HCT116 (cell line): ENCODE measurements around the gene INTS2. TPM values are rescaled to one million over a fixed set of nuclear protein-coding genes. Genes with fewer than 3 reads are reported as not detected.

Experiments used
- ATAC-seq: fragments of 200-7000 bp; cut with Tn5 transposase; 2 replicates; pipeline ENCODE4 v1.9.1; 2020; ENCODE audit warnings: mild to moderate bottlenecking, moderate library complexity
- BruUV-seq: library from RNA; stranded (reverse); fragments of 400-500 nt; replicated peaks from 2 replicates; lab custom pipeline; 2021; lab: Mats Ljungman, UMichigan
- CTCF ChIA-PET: fragments of 300-600 bp; sonication (Branson Sonifier 250); formaldehyde crosslinking; loops from one replicate; lab custom pipeline; 2021; ENCODE audit warnings: antibody characterized with exemption; lab: Charles Lee
- POLR2A ChIA-PET: fragments of 300-600, 350-600 bp; sonication (Branson Sonifier 250); formaldehyde crosslinking; loops from one replicate; lab custom pipeline; 2021; ENCODE audit warnings: antibody characterized with exemption; lab: Charles Lee
- RAD21 ChIA-PET, 2 experiments: fragments of 300-600 bp; sonication (Branson Sonifier 250); formaldehyde crosslinking; loops; one replicate each; lab custom pipeline; 2023; ENCODE audit warnings: low total read pairs in 2 of 2; ENCODE audit not compliant: uncharacterized antibody in 2 of 2, unreplicated experiment in 2 of 2, low non-redundant PET in 1 of 2; lab: Charles Lee
- DNase-seq: peaks from one replicate; pipeline ENCODE4 v3.0.0-alpha.2; 2010; ENCODE audit warnings: low read depth, low spot score
- H2AFZ ChIP-seq: fragments of 200-600 bp; shearing (Covaris generic), sonication (generic); 2 replicates; pipeline ENCODE4 v1.6.1; 2017; ENCODE audit warnings: low read depth, mixed run types, mixed read lengths, antibody characterized with exemption, low read length; ENCODE audit not compliant: poor library complexity, severe bottlenecking
- H3K27ac ChIP-seq: 2 replicates; pipeline ENCODE4 v1.5.1; 2012; ENCODE audit warnings: low read depth, low read length
- H3K27me3 ChIP-seq: fragments of 200-600 bp; sonication (generic); 2 replicates; pipeline ENCODE4 v1.6.1; 2016; ENCODE audit warnings: mixed run types, low read length, mixed read lengths; ENCODE audit not compliant: insufficient read depth
- H3K36me3 ChIP-seq, 2 experiments: fragments of 200-500 bp in 1 of 2; fragments of 200-600 bp in 1 of 2; sonication (Bioruptor generic) in 1 of 2; sonication (generic) in 1 of 2; 2 replicates each; pipeline versions ENCODE4 v1.5.1 to v1.6.1; 2014 to 2016; ENCODE audit warnings: low read length in 2 of 2, inconsistent platforms in 1 of 2, mixed read lengths in 1 of 2, mixed run types in 1 of 2; ENCODE audit not compliant: insufficient read depth in 2 of 2, control insufficient read depth in 1 of 2
- H3K4me1 ChIP-seq, 2 experiments: fragments of 200-600 bp in 1 of 2; sonication (generic) in 1 of 2; 2 replicates each; pipeline versions ENCODE4 v1.5.1 to v1.6.1; 2012 to 2017; ENCODE audit warnings: low read length in 2 of 2, inconsistent platforms in 1 of 2, mild to moderate bottlenecking in 1 of 2, mixed read lengths in 1 of 2, mixed run types in 1 of 2, moderate library complexity in 1 of 2; ENCODE audit not compliant: insufficient read depth in 2 of 2, control insufficient read depth in 1 of 2
- H3K4me2 ChIP-seq: fragments of 200-600 bp; sonication (generic); 2 replicates; pipeline ENCODE4 v1.6.1; 2017; ENCODE audit warnings: mixed run types, low read length, mixed read lengths
- H3K4me3 ChIP-seq, 2 experiments: fragments of 200-600 bp in 1 of 2; sonication (generic) in 1 of 2; replicated peaks in 1 of 2; 2 replicates each; pipeline ENCODE4 v1.5.1; 2011 to 2016; ENCODE audit warnings: low read length in 2 of 2, control low read depth in 1 of 2, low read depth in 1 of 2, mild to moderate bottlenecking in 1 of 2, mixed read lengths in 1 of 2, mixed run types in 1 of 2
- H3K79me2 ChIP-seq: fragments of 200-600 bp; sonication (generic); 2 replicates; pipeline ENCODE4 v1.6.1; 2017; ENCODE audit warnings: mild to moderate bottlenecking, mixed run types, low read length, moderate library complexity, mixed read lengths; ENCODE audit not compliant: insufficient read depth
- H3K9ac ChIP-seq: fragments of 200-600 bp; sonication (generic); 2 replicates; pipeline ENCODE4 v1.6.1; 2016; ENCODE audit warnings: low read length, mixed read lengths
- H3K9me2 ChIP-seq: fragments of 200-600 bp; sonication (generic), shearing (Covaris generic); 2 replicates; pipeline ENCODE4 v1.6.1; 2017; ENCODE audit warnings: mixed run types, mild to moderate bottlenecking, moderate library complexity; ENCODE audit not compliant: insufficient read depth
- H3K9me3 ChIP-seq, 2 experiments: fragments of 200-500 bp in 1 of 2; fragments of 200-600 bp in 1 of 2; sonication (Bioruptor generic) in 1 of 2; sonication (generic) in 1 of 2; 2 replicates each; pipeline ENCODE4 v1.6.1; 2014 to 2017; ENCODE audit warnings: low read length in 2 of 2, mixed read lengths in 2 of 2, inconsistent platforms in 1 of 2, low read depth in 1 of 2, mild to moderate bottlenecking in 1 of 2, mixed run types in 1 of 2, moderate library complexity in 1 of 2; ENCODE audit not compliant: control insufficient read depth in 1 of 2, insufficient read depth in 1 of 2
- H4K20me1 ChIP-seq: fragments of 200-600 bp; sonication (generic), shearing (Covaris generic); 2 replicates; pipeline ENCODE4 v1.6.1; 2017; ENCODE audit warnings: mixed run types, mild to moderate bottlenecking, moderate library complexity; ENCODE audit not compliant: insufficient read depth
- CBX3 ChIP-seq: IDR thresholded peaks from 2 replicates; pipeline ENCODE4 v1.6.1; 2012; ENCODE audit warnings: low read depth
- CEBPB ChIP-seq: IDR thresholded peaks from 2 replicates; pipeline ENCODE4 v1.6.1; 2012; ENCODE audit warnings: low read depth
- EGR1 ChIP-seq: IDR thresholded peaks from 2 replicates; pipeline ENCODE4 v1.6.1; 2012; ENCODE audit warnings: low read depth
- ELF1 ChIP-seq: IDR thresholded peaks from 2 replicates; pipeline ENCODE4 v1.6.1; 2012; ENCODE audit warnings: low read depth, borderline replicate concordance
- EZH2 ChIP-seq: fragments of 200-600 bp; sonication (generic); IDR thresholded peaks from 2 replicates; pipeline ENCODE4 v1.6.1; 2017; ENCODE audit warnings: antibody characterized with exemption, mixed run types
- EZH2phosphoT487 ChIP-seq: fragments of 200-600 bp; IDR thresholded peaks from 2 replicates; pipeline ENCODE4 v1.6.1; 2018; ENCODE audit warnings: antibody characterized with exemption, borderline replicate concordance
- FOSL1 ChIP-seq: IDR thresholded peaks from 2 replicates; pipeline ENCODE4 v1.6.1; 2012; ENCODE audit warnings: low read depth
- JUND ChIP-seq: IDR thresholded peaks from 2 replicates; pipeline ENCODE4 v1.6.1; 2012
- POLR2A ChIP-seq: IDR thresholded peaks from 2 replicates; pipeline ENCODE4 v1.7.0; 2011; ENCODE audit warnings: borderline replicate concordance; ENCODE audit not compliant: insufficient read depth, insufficient read length; ENCODE audit errors: extremely low read depth
- POLR2AphosphoS5 ChIP-seq: IDR thresholded peaks from 2 replicates; pipeline ENCODE4 v1.6.1; 2011; ENCODE audit warnings: mild to moderate bottlenecking, low read depth, low read length, moderate library complexity
- RAD21 ChIP-seq: IDR thresholded peaks from 2 replicates; pipeline ENCODE4 v1.6.1; 2012; ENCODE audit warnings: low read depth, mild to moderate bottlenecking
- SP1 ChIP-seq: IDR thresholded peaks from 2 replicates; pipeline ENCODE4 v1.6.1; 2012; ENCODE audit warnings: low read depth
- SRF ChIP-seq: IDR thresholded peaks from 2 replicates; pipeline ENCODE4 v1.6.1; 2012; ENCODE audit warnings: low read depth
- YY1 ChIP-seq: IDR thresholded peaks from 2 replicates; pipeline ENCODE4 v1.6.1; 2011; ENCODE audit warnings: low read length, low read depth, moderate library complexity, mild to moderate bottlenecking; ENCODE audit not compliant: insufficient replicate concordance; ENCODE audit errors: extremely low read depth
- ZFX ChIP-seq: fragments of 450-650 bp; IDR thresholded peaks from 2 replicates; pipeline ENCODE4 v1.6.1; 2017
- ZNF274 ChIP-seq: fragments of 200-500 bp; sonication (Bioruptor generic); IDR thresholded peaks from 2 replicates; pipeline ENCODE4 v1.6.1; 2014; ENCODE audit warnings: mild to moderate bottlenecking, low read depth, low read length, inconsistent platforms
- intact Hi-C: fragments of 100-400 bp; cut with micrococcal nuclease; formaldehyde crosslinking; loops from 2 replicates; pipeline ENCODE4 v1.10.0; 2022
- total RNA-seq: library from RNA; stranded (reverse); gene quantifications from one replicate; pipeline ENCODE4 v1.2.1, GENCODE V29; 2021; ENCODE audit not compliant: unreplicated experiment
- TF ChIP-seq, protein P1 (sequence below): IDR thresholded peaks from 2 replicates; pipeline ENCODE4 v1.6.1; 2011; ENCODE audit warnings: mild to moderate bottlenecking, low read length, moderate library complexity; ENCODE audit not compliant: insufficient replicate concordance; ENCODE audit errors: extremely low read depth
- TF ChIP-seq, protein P2 (sequence below): IDR thresholded peaks from 2 replicates; pipeline ENCODE4 v1.6.1; 2012; ENCODE audit warnings: low read depth
- TF ChIP-seq, protein P3 (sequence below), 3 experiments: fragments of 200-600 bp in 1 of 3; sonication (generic) in 1 of 3; IDR thresholded peaks in 2 of 3; conservative IDR thresholded peaks in 1 of 3; 2 replicates each; pipeline ENCODE4 v1.5.1; 2012 to 2017; ENCODE audit warnings: low read depth in 2 of 3, low read length in 2 of 3, antibody characterized with exemption in 1 of 3, borderline replicate concordance in 1 of 3, control low read depth in 1 of 3, mild to moderate bottlenecking in 1 of 3, mixed read lengths in 1 of 3, mixed run types in 1 of 3, moderate library complexity in 1 of 3; ENCODE audit not compliant: insufficient read depth in 1 of 3

The INTS2 gene
- total RNA-seq, 1 experiment from 2014 or later, result 40.5 TPM

DNA sequence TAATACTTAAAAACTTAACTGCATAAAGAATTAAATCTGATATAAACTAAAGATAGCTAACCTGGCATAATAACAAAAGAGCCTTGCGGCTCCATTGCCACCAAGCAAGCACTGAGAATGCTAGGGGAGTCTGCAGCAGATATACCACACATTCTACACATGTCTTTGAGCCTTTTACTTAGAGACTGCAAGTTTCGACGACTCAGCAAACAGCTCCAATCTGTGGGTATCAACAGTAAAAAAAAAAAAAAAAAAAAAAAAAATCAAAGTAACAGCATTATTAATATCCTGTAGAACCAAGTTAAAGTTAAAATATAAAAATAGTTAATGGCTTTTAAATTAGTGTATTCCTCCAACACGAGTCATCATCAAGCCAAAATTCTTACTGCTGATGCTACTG is 27.8 kb upstream of the INTS2 start:
- Histone ChIP-seq H2AFZ (no peak overlapping the region), H4K20me1 (no peaks in the 10 kb centered on the region; the same call in 1 of the 2 replicates), H3K27me3 (no peaks in the 10 kb centered on the region), H3K4me3 (no peak overlapping the region), H3K9ac (no peak overlapping the region), H3K4me2 (no peak overlapping the region), H3K9me3 (no peaks in the 10 kb centered on the region), H3K4me1 (no peaks in the 10 kb centered on the region), H3K9me2 (no peaks in the 10 kb centered on the region), H3K36me3 (peaks cover 55 to 62% of the 10 kb centered on the region in 2 experiments), H3K79me2 (peaks cover 4% of the 10 kb centered on the region; the same call in 1 of the 2 replicates), H3K27ac (no peak overlapping the region)
- ChIA-PET RAD21 (no interaction called here), POLR2A (no interaction called here), CTCF (no interaction called here)
- intact Hi-C loops, result no loop called here
- DNase-seq (no peak), ATAC-seq (no peak)
- no peak for TF ChIP-seq POLR2A
- no peak for TF ChIP-seq CEBPB
- no peak for TF ChIP-seq SRF
- no peak for TF ChIP-seq ELF1
- no peak for TF ChIP-seq ZNF274
- TF ChIP-seq YY1, result no peak
- TF ChIP-seq EZH2phosphoT487, result no peak
- TF ChIP-seq, protein P1, sequence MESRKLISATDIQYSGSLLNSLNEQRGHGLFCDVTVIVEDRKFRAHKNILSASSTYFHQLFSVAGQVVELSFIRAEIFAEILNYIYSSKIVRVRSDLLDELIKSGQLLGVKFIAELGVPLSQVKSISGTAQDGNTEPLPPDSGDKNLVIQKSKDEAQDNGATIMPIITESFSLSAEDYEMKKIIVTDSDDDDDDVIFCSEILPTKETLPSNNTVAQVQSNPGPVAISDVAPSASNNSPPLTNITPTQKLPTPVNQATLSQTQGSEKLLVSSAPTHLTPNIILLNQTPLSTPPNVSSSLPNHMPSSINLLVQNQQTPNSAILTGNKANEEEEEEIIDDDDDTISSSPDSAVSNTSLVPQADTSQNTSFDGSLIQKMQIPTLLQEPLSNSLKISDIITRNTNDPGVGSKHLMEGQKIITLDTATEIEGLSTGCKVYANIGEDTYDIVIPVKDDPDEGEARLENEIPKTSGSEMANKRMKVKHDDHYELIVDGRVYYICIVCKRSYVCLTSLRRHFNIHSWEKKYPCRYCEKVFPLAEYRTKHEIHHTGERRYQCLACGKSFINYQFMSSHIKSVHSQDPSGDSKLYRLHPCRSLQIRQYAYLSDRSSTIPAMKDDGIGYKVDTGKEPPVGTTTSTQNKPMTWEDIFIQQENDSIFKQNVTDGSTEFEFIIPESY, result no peak
- TF ChIP-seq, protein P2, sequence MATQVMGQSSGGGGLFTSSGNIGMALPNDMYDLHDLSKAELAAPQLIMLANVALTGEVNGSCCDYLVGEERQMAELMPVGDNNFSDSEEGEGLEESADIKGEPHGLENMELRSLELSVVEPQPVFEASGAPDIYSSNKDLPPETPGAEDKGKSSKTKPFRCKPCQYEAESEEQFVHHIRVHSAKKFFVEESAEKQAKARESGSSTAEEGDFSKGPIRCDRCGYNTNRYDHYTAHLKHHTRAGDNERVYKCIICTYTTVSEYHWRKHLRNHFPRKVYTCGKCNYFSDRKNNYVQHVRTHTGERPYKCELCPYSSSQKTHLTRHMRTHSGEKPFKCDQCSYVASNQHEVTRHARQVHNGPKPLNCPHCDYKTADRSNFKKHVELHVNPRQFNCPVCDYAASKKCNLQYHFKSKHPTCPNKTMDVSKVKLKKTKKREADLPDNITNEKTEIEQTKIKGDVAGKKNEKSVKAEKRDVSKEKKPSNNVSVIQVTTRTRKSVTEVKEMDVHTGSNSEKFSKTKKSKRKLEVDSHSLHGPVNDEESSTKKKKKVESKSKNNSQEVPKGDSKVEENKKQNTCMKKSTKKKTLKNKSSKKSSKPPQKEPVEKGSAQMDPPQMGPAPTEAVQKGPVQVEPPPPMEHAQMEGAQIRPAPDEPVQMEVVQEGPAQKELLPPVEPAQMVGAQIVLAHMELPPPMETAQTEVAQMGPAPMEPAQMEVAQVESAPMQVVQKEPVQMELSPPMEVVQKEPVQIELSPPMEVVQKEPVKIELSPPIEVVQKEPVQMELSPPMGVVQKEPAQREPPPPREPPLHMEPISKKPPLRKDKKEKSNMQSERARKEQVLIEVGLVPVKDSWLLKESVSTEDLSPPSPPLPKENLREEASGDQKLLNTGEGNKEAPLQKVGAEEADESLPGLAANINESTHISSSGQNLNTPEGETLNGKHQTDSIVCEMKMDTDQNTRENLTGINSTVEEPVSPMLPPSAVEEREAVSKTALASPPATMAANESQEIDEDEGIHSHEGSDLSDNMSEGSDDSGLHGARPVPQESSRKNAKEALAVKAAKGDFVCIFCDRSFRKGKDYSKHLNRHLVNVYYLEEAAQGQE, result no peak
- TF ChIP-seq EGR1, result no peak
- TF ChIP-seq ZFX, result no peak
- no peak for TF ChIP-seq SP1
- no peak for TF ChIP-seq FOSL1
- TF ChIP-seq RAD21, result no peak
- TF ChIP-seq, protein P3, sequence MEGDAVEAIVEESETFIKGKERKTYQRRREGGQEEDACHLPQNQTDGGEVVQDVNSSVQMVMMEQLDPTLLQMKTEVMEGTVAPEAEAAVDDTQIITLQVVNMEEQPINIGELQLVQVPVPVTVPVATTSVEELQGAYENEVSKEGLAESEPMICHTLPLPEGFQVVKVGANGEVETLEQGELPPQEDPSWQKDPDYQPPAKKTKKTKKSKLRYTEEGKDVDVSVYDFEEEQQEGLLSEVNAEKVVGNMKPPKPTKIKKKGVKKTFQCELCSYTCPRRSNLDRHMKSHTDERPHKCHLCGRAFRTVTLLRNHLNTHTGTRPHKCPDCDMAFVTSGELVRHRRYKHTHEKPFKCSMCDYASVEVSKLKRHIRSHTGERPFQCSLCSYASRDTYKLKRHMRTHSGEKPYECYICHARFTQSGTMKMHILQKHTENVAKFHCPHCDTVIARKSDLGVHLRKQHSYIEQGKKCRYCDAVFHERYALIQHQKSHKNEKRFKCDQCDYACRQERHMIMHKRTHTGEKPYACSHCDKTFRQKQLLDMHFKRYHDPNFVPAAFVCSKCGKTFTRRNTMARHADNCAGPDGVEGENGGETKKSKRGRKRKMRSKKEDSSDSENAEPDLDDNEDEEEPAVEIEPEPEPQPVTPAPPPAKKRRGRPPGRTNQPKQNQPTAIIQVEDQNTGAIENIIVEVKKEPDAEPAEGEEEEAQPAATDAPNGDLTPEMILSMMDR (IDR thresholded peaks at IDR 0.05 in 2 of 3, conservative IDR thresholded peaks at IDR 0.05 in 1 of 3; ENCODE audit: borderline replicate concordance in 1 of 3, insufficient read depth in 1 of 3, low read depth in 2 of 3, low read length in 2 of 3), result no peak
- TF ChIP-seq EZH2, result no peak
- no peak for TF ChIP-seq POLR2AphosphoS5
- TF ChIP-seq JUND, result no peak
- TF ChIP-seq CBX3, result no peak
- BruUV-seq, result no TSS peak
